NCI-H524 treated with DMSO at 0.1 percent for 48 hours (cell line): ENCODE results near the gene ASPDH.
"Not testable (repeated sequence)": the region's sequence is repeated elsewhere in the genome, so short reads cannot be mapped to it uniquely, and the experiment has no call there.

Source experiments
- DNase-seq: peaks from one replicate; lab custom pipeline; 2025; lab: John Stamatoyannopoulos, UW

ASPDH gene

DNA sequence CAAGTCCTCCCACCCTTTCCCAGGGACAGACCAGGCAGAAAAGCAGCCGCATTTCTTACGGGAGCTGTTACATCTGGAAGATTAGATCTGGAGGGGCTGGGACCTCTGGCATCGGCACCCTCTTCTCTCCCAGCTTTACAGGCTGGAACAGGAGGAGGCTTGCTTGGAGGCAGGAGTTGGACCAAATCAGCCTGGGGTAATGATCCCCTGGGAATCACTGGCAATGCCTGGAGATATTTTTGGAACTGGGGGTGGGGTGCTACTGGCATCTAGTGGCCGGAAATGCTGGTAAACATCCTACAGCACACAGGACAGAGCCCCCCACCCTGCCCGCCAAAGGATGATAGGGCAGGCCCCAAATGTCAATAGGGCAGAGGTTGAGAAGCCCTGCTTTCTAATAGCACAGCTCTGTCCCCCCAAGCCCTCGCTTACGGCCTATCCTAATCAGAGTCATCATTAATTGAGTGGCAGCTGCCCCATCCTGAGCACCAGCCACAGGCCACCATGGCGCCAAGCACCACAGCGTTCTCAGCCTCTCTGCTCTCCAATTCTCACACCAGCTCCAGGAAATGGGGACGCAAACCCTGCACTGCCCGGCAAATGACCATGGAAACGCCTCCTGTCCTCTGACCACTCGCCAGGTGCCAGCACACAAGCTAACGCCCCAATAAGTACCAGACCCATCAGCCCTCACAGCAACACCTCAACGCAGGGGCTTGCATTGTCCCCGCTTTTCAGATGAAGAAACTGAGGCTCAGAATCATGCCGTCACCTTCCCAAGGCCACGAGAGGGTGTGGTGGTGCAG, 33.9 kb upstream of the ASPDH start:
- no peak for DNase-seq

DNA sequence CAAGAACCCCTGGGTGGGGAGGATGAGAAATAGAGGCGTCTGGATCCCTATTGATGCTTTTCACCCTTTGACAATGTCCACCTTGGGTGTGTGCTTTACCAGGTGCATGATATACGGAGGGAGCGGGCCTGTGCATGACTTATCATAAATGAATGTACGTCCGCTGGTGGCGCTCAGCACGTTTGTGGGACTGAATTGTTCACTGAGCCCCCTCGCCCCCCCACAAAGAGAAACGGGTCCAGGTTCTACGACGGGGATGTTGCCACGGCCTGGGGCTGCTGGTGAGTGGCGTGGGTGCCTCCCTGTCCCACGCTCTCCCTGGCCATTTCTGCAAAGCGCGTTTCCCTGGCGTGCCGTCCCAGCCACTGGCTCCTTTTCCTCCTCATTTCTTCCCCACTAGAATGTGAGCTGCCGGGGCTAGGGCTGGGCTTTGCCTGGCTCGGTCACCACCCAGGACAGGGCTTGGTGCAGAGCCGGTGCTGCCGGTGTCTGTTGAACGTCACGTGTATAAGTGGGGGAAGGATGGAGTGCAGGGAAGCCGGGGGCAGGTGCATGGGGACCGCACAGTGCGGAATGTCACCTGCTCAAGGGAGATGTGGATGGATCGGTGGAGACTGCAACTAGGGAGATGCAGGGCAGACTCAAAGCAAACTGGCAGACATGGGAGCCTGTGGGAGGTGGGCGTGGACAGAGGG, 33.0 kb upstream of the ASPDH start:
- DNase-seq = no peak

DNA sequence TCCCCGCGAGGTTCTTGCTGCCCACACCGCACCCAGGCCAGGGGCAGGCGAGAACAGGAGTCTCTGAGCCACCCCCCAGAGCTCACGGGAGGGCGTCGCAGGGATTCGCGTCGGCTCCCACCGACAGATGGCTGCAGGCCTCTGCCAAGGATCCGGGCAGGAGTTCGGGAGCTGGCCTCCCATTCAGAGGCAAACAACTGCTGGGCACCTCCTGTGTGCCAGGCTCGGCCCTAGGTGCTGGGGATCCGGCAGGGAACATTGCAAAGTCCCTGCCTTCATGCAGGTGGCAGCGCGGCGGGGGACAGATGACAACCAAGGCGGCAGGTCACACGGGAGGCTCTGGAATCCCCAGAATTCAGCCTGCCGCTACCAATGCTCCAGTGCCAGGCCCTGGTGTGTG, 29.2 kb upstream of the ASPDH start:
- DNase-seq = no peak

DNA sequence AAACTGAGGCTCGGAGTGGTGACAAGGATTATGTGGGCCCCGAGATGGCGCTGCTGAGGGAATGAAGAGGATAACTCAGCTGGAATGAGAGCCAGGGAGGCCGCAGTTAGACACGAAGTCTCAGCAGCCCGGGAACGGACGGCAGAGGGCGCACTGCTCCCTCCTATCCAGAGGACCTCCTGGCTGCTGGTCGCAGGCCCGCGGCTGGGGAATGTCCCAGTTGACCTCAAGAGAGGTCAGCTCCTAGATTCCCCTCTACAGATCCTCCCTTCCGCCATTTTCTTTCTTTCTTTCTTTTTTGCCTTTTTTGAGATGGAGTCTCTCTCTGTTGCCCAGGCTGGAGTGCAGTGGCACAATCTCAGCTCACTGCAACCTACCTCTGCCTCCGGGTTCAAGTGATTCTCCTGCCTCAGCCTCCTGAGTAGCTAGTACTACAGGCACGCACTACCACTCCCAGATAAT, 24.1 kb upstream of the ASPDH start:
- no peak for DNase-seq

DNA sequence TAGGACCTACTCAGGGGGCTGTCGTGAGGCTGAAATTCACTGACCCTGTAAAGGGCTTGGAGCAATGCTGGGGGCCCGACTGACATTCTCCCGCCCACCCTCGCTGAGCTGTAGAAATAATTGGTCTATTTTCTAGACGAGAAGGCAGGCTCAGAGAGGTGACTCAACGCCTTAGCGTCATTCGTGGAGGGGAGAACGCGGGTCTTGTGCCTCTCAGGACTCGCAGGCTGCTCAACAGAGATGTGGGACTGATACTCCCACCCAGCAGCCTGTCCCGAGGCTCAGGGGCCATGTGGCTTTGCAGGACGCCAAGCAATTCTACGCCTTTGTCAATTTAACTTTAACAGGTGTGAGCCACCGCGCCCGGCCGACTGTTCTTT, 23.6 kb upstream of the ASPDH start:
- DNase-seq = no peak

DNA sequence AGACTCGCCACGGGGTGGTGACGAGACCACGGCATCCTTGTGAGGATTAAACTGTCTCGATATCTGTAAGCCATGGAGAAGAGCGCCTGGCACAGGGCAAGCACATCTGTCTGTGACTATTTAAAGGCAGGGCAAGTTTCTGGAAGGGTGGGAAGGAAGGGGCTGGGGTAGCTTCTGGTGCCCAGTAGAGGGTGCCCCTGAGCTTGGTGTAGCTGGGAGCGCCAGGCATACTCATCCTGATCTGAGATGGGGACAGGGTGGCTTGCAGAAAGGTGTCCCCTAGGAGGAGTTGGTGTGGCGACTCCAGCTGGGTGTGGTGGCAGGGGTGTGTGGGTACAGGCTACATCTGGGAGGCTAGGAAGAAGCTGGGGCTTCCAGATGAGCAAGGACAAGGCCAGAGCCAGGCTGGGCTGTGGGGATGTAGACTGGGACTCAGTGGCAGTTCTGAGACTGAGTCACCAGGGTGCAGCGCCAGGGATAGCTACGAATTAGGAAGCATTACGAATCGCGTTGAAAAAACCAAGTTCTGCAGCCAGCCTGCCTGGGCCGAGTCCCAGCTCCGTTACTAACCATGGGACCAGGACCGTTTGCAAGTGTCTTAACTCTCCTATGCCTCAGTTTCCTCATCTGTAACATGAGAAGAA, 23.1 kb upstream of the ASPDH start:
- no peak for DNase-seq

DNA sequence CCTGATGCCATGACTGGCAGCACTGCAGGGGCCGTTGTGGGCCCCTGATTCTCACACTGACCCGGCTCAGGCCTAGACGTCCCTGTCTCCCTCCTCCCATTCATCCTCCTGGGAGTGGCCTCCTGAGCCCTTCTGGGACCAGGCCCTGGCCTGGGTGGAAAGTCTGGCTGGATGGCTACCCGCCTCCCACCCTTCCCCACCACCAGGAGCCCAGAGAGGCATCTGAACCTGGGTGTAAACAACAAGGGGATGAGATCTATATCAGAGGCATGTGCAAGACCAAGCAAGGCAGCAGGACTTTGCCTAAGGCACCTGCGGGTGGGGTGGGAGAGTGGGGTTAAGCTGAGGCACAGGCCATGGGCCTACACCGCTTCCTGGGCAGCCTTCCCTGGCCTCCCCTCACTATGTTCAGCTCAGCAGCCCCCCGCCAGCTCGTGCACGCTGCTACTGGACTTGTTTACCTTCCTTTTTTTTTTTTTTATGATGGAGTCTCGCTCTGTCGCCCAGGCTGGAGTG, 22.0 kb upstream of the ASPDH start:
- no peak for DNase-seq

DNA sequence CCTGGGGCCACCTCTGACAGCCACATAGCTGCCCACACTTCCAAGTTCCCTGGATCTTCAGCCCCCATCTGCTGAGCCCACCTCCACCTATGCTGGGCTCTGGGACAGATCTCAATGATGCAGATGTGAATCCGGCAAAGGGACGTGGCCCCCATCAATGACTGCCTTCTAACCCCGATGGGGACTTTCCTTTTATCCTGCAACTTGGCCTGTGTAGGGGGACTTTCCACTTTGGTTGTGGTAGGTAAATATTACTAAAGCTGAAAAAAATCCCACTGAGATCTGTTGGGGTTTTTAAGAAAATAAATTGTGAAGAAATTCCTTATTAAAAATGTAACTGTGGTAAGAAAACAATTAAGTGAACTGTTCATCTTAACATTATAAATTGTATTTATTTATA, 20.8 kb upstream of the ASPDH start:
- DNase-seq = no peak

DNA sequence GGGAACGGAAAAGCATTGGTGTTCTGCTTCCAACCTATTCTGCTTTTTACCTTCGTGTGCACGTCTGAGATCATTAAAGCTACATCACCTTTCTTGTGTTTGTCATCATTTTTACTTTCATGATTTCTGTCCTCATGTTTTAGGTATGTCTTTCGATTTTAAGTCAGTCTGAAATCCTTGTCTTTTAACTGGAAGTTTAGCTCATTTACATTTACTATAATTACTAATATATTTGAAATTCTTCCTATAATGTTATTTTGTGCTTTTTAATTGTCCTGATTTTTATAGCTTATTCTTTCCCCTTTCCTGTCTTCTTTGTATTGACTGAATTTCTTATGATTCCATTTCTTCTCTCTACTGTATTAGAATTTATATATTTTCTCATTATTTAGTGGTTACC, 19.2 kb upstream of the ASPDH start:
- DNase-seq = no peak

DNA sequence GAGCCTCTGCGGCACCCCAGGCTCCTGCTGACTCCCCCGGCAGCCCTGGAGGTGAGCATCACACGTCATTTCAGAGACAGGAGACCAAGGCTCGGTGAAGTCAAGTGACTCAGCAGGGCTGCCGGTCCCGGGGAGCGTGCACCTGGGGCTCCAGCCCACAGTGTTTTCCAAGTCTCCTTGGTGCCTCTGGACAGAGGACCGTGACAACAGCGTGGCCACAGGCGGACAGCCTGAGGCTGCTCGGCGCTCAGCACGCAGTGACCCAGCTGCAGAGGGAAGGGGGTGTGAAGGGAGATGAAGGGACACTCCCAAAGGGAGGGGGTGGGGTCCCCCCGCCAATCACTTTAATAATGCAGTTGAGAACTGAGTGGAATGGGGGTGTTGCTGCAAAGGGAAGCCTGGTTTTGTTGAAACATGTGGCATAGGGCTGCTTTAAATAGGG, 17.5 kb upstream of the ASPDH start:
- DNase-seq = no peak

DNA sequence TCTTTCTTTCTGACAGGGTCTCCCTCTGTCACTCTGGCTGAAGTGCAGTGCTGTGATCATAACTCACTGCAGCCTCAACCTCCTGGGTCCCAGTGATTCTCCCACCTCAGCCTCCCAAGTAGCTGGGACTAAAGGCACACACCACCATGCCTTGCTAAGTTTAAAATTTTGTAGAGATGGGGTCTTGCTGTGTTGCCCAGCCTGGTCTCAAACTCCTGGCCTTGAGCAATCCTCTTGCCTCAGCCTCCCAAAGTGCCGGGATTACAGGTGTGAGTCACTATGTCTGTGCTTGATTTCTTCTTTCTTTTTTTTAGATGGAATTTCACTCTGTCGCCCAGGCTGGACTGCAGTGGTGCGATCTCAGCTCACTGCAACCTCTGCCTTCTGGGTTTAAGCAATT, 14.3 kb upstream of the ASPDH start:
- DNase-seq = not testable (repeated sequence)

DNA sequence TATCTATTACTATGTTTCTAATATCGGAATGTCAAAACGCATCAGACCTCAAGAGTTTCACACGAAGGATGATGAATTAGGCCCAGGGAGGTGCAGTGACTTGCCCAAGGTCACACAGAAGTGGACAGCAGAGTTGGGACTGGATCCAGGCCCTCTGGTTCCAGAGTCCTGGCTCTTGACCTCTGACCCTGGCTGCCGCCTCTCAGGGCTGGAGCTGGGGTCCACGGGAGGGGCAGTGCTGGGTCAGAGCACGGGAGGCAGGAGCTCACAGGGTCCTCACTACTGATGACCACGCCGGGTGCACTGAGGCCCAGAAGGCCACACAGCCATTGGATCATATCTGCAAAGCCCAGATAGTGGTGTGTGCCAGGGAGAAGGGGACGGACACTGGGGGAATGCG, 9.2 kb upstream of the ASPDH start:
- no peak for DNase-seq

DNA sequence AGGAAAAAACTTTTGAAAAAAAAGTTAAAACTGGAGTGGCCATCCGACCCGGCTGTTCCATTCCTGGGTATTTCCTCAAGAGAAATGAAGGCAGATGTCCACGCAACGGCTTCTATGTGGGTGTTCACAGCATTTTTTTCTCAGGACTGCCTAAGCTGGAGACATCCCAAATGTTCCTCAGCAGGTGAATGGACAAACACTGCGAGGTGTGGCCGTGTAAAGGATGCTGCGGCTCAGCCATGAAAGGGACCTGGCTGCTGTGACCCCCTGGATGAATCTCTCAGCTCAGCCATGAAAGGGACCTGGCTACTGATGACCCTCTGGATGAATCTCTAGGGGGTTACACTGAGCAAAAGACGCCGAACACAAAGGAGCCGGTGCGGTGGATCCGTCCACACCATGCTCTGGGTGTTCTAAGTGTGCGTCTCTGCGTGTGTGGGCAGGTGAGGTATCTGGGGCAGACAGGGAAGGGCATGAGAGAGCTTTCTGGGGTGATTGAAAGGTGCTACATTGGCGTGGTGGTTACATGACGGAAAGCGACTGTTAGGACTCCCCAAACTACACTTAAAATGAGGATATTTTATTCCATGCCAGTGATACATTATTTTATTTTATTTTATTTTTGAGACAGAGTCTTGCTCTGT, 7.2 kb upstream of the ASPDH start:
- no peak for DNase-seq

DNA sequence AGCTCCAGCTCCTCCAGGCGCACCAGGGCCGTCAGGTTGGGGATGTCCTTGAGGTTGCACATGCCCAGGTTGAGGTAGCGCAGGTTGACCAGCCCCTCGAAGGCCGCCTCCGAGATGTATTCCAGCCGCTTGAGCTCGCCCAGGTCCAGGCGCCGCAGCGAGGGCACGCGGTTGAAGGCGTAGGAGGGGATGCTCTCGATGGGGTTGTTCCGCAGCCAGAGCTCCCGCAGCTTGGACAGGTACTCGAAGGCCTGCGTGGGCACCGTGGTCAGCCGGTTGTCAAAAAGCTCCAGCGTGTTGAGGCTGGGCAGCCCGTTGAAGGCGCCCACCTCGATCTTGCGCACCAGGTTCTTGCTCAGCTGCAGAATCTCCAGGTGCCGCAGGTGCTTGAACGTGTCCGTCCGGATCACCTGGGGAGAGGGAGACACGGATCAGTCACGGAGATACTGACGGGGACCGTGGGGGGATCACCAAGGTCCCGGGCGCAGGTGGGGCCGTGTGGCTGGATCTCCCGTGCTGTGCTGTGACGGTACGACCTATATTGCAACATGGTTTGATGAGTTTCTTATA, 5.4 kb upstream of the ASPDH start:
- no peak for DNase-seq

DNA sequence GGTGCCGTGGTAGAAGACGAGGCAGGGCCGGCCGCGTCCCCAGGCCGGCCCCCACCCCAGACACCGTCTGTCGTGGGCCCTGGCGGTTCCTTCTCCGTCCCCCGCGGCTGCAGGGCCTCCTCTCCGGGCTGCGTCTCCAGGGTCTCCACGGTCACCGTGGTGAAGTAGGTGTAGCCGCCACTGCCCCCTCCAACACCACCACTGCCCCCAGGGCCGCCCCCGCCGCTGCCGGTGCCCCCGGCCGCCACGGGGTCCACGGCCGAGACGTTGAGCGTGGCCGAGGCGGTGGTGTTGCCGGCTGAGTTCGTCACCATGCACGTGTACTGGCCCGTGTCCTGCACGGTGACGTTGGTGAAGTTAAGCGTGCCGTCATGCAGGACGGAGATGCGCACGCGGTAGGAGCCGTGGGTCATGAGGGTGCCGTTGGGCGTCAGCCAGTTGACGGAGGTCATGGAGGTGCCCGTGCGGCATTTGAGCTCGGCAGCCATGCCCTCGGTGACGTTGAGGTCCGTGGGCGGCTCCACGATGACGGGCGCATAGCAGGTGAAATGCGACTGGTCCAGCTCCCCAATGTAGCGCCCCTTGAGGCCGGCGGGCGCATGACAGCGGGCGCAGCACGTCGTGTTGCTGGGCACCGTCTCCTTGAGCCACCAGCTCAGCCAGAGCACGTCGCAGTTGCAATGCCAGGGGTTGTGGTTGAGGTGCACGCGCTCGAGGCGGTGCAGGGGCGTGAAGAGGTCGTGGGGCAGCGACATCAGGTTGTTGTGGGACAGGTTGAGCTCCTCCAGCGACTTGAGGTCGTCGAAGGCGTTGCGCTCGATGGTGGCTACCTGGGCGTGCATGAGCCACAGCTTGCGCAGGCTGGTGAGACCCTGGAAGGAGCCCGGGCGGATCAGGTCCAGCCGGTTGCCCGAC, 4.6 kb upstream of the ASPDH start:
- DNase-seq = no peak

DNA sequence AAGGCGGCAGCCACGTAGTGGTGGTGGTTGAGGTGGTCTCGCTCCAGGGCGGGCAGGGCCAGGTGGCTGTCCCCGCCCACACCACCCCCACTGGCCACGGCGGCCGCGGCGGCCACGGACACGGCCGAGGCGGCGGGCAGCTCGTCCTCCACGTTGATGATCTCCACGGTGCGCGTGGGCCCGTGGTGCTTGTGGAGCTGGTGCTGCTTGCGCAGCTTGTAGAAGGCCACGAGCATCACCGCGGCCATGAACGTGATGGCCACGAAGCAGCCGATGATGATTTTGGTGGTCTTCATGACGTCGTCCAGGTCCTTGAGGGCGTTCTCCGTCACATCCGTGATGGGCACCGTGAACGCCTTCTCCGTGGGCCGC, 4.0 kb upstream of the ASPDH start:
- no peak for DNase-seq

DNA sequence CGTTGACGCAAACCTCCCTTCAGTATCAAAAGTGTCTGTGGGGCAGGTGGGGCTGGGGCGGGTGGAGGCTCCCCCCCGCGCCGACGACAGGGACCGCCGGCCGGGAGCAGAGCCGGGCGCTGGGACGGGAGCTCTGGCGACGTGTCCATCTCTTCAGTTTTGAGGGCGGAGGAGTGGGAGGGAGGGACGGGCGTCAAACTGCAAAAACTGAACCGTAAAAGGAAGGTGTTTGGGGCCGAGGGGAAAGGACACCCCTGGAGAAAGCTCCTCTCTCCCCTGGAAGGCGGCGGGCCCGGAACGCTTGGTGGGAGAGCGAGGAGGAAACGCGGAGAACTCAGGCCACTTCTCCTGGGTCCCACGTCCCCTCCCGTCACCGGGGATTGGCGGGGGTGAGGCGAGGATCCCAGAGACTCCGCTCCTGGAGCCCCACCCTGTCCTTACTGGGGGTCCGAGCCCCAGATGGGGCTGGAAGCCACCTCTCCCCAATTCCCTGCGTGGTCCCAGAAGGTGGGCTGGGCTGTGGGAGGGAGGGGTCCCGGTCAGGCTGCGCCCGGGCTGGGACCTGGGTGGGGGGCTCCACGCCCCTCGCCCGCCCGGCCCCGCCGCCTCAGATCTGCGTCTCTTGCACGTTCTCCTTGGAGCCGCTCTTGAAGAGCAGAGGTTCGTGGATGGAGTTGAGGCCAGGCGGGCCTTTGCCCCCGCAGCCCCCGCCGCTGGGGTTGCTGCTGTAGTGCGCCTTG, 3.4 kb upstream of the ASPDH start:
- no peak for DNase-seq

DNA sequence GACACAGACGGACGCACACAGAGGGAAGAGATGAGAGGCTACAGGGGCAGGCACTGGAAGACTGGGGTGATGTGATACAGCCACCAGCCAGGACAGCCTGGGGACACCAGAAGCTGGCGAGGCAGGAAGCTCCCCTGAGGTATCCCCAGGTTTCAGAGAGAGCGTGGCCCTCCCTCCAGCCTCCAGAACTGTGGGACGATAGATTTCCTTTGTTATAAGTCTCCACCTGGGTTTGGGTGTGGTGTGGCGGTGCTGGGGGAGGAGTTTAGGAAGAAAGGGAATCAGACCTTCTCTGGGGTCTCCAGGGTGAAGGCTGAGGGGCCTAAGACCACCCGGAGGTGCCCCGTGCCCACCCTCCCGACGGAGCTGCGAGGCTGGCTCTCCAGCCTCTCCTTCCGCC, 2.7 kb upstream of the ASPDH start:
- no peak for DNase-seq

DNA sequence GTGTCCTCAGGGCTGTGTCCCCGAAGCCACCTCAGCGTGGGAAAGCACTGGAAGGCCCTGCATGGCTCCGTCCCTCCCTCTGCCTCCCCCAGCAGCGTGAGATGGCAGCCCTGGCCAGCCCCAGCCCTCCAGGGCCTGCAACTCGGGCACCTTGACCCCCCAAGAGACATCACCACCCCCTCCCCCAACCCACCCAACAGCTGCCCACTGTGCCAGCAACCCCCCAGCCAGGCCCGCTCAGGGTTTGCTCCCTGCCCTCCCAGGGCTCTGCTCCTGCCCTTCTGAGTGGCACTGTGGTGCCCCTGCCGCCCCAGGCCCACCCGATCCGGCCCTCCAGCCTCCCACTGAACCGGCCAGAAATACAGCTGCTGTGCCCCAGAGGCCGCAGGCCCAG, 1.5 kb upstream of the ASPDH start:
- no peak for DNase-seq
